Suprapubic skin (tissue), 3 donors: ENCODE data around the gene ADAMTS13.
"Not testable (repeated sequence)": the region's sequence is repeated elsewhere in the genome, so short reads cannot be mapped to it uniquely, and the experiment has no call there.

ENCODE experiments used
- EP300 ChIP-seq: sonication (generic); formaldehyde crosslinking; IDR thresholded peaks from one replicate; pipeline ENCODE4 v1.6.1; 2017; ENCODE audit warnings: antibody characterized with exemption
- POLR2A ChIP-seq, 2 donors: fragments of 450-650 bp; IDR thresholded peaks; one replicate each; pipeline ENCODE4 v1.6.1; 2017; ENCODE audit warnings: antibody characterized with exemption in 2 of 2, mild to moderate bottlenecking in 2 of 2, moderate library complexity in 2 of 2
- TF ChIP-seq, protein P1 (sequence below), 2 donors: fragments of 200-600 bp in 1 of 2; fragments of 450-650 bp in 1 of 2; sonication (generic) in 1 of 2; IDR thresholded peaks; one replicate each; pipeline ENCODE4 v1.5.1; 2016 to 2019; ENCODE audit warnings: antibody characterized with exemption in 2 of 2, mild to moderate bottlenecking in 1 of 2, moderate library complexity in 1 of 2

DNA sequence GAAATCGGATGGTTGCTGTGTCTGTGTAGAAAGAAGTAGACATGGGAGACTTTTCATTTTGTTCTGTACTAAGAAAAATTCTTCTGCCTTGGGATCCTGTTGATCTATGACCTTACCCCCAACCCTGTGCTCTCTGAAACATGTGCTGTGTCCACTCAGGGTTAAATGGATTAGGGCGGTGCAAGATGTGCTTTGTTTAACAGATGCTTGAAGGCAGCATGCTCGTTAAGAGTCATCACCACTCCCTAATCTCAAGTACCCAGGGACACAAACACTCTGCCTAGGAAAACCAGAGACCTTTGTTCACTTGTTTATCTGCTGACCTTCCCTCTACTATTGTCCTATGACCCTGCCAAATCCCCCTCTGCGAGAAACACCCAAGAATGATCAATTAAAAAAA, 30.7 kb upstream of the ADAMTS13 start:
- TF ChIP-seq, protein P1, sequence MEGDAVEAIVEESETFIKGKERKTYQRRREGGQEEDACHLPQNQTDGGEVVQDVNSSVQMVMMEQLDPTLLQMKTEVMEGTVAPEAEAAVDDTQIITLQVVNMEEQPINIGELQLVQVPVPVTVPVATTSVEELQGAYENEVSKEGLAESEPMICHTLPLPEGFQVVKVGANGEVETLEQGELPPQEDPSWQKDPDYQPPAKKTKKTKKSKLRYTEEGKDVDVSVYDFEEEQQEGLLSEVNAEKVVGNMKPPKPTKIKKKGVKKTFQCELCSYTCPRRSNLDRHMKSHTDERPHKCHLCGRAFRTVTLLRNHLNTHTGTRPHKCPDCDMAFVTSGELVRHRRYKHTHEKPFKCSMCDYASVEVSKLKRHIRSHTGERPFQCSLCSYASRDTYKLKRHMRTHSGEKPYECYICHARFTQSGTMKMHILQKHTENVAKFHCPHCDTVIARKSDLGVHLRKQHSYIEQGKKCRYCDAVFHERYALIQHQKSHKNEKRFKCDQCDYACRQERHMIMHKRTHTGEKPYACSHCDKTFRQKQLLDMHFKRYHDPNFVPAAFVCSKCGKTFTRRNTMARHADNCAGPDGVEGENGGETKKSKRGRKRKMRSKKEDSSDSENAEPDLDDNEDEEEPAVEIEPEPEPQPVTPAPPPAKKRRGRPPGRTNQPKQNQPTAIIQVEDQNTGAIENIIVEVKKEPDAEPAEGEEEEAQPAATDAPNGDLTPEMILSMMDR (IDR thresholded peaks at IDR 0.05) = not testable (repeated sequence)
- TF ChIP-seq POLR2A (IDR thresholded peaks at IDR 0.05); EP300: not testable (repeated sequence)
